HEK293T (cell line): ENCODE results near the gene LCNL1.

ENCODE experiments used
- FOXA1 ChIP-seq: fragments of 450-650 bp; IDR thresholded peaks from 2 replicates; pipeline ENCODE4 v1.6.1; 2016; ENCODE audit warnings: mild to moderate bottlenecking
- FOXK2 ChIP-seq: fragments of 450-650 bp; IDR thresholded peaks from 2 replicates; pipeline ENCODE4 v1.6.1; 2016; ENCODE audit warnings: mild to moderate bottlenecking
- FOXM1 ChIP-seq: fragments of 450-650 bp; IDR thresholded peaks from 2 replicates; pipeline ENCODE4 v1.6.1; 2017; ENCODE audit warnings: mild to moderate bottlenecking, borderline replicate concordance
- ZNF384 ChIP-seq: fragments of 450-650 bp; IDR thresholded peaks from 2 replicates; pipeline ENCODE4 v1.6.1; 2016

DNA sequence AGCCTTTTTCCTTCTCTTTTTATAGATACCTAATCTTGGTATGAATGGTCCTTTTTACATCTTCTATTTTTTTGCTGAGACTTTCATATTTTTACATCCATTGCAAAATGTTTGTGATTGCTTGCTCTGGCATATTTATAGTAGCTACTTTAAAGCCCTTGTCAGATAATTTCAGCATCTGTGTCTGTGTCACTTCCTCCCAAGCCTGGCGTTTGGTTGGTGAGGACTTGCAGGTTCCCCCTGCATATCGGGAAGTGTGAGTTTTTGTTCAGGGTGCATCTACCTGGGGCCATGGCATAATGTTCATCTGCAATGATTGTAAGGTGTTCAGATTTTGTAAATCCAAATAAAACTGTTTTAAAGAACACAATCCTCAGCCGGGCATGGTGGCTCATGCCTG, 47.1 kb upstream of the LCNL1 start:
- no peak for TF ChIP-seq FOXA1
- no peak for TF ChIP-seq FOXM1
- no peak for TF ChIP-seq ZNF384
- no peak for TF ChIP-seq FOXK2
